WTC11 (cell line): Measurements from ENCODE around the gene RBPJ.

ENCODE experiments used
- ATF1 ChIP-seq: sonication (generic); formaldehyde crosslinking; IDR thresholded peaks from 2 replicates; pipeline ENCODE4 v1.8.1; 2023; ENCODE audit warnings: mild to moderate bottlenecking, moderate library complexity, missing genetic modification reagents
- CTCF ChIP-seq: fragments of 200-600 bp; IDR thresholded peaks from 2 replicates; pipeline ENCODE4 v1.8.0; 2022; ENCODE audit warnings: antibody characterized with exemption
- TCF7 ChIP-seq: sonication (generic); formaldehyde crosslinking; IDR thresholded peaks from 2 replicates; pipeline ENCODE4 v1.8.0; 2022; ENCODE audit warnings: mild to moderate bottlenecking, low read depth, missing genetic modification reagents, moderate library complexity

- no peak for TF ChIP-seq CTCF
- no peak for TF ChIP-seq TCF7 (CRISPR knock-in tag)
- no peak for TF ChIP-seq ATF1 (CRISPR knock-in tag)
These were observed 35.3 kb downstream of the RBPJ start for GRCh38 chr4:26356081-26356501.
